Measurements from ENCODE around the gene CLEC2L.
A peak's percentile ranks its signal among the peaks of the same experiment; 100 is the strongest.
"Not testable (repeated sequence)": the region's sequence is repeated elsewhere in the genome, so short reads cannot be mapped to it uniquely, and the experiment has no call there.

CLEC2L gene

GRCh38 chr7:139553991-139554700 lies 30.7 kb downstream of the CLEC2L start:
- DNase-seq: not testable (repeated sequence)

GRCh38 chr7:139557857-139558581 lies 34.5 kb downstream of the CLEC2L start:
- no peak for DNase-seq

- no peak for DNase-seq
Measured at GRCh38 chr7:139559364-139560105, 36.0 kb downstream of the CLEC2L start.

DNA sequence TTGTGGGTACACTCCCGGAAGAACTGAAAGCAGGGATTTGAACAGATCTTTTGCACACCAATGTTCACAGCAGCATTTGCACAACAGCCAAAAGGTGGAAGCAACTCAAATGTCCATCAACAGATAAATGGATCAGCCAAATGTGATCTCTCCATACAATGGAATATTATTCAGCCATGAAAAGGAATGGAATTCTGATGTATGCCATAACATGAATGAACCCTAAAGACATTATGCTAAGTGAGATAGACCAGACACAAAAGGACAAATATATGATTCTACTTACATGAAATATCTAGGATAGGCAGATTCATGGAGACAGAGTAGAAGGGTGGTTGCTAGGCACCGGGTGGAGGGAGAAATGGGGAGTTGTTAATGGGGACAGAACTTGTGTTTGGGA lies 36.7 kb downstream of the CLEC2L start:
- DNase-seq: no peak

- no peak for DNase-seq
Measured at GRCh38 chr7:139560678-139561077, 37.2 kb downstream of the CLEC2L start.

DNA sequence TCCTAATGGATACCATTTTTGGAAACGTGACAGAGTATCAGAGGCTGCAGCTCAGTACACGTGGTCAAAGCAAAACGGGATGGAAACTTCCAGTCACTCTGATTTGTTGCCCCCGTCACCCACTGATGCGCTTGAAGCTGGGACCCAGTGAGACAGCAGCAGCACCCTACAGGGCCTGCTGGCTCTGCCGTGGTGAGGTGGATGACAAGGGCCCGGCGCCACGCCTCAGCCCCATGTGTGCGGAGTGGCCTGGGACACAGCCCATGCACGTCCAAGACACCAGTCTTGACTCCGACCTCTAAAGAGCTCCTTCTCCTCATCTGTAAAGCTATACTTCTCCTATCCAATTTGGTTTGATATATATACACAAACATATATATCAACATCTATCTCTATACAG lies 39.0 kb downstream of the CLEC2L start:
- DNase-seq: no peak

DNA sequence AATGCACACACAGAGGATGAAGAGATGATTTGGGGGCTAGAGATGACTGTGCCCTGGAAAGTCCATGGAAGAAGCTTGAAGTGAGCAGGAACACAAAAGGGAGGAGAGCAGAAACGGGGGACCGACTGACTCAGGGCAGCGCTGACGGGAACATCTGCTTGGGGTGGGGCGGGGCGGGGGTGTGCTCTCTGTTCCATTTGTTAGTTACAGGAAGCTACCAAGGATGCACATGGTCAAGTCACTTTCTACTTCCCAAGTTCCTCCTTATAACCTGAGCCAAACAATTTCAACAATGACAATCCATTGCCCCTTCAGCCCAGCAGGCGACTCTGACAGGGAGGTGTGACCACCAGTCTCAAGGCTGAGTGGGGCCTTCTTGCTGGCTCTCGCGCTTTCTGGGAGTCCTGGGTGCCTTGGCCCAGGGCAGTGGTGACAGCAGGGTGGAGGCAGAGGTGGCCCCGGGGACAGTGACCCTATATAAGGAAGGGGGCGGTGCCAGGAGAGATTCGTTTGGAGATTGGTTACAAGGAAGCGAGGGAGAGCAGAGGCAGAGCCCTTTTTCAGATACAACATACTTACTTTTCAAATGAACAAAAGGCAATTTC lies 39.6 kb downstream of the CLEC2L start:
- DNase-seq: no peak

DNA sequence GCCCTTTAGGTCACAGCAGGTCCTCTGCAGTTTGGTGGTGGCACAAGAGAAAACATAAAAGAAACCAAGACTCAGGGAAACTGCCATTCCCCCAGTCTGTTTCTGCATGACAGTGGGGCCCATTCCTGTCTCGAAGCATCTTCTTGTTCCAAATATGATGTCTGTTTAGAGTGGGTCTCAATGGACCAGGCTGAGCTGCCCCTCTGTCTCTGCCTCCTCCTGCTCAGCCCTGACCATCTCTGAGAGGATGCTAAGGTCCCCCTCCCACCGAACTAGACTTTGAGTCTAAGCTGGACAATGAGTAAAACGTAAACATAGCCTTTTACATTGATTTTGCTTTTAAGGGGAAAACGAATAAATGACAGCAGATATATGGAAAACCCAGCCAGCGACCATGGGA lies 40.4 kb downstream of the CLEC2L start:
- DNase-seq: no peak

GRCh38 chr7:139566075-139566474 lies 42.6 kb downstream of the CLEC2L start:
- no peak for DNase-seq

GRCh38 chr7:139566736-139567646 lies 43.5 kb downstream of the CLEC2L start:
- no peak for DNase-seq

DNA sequence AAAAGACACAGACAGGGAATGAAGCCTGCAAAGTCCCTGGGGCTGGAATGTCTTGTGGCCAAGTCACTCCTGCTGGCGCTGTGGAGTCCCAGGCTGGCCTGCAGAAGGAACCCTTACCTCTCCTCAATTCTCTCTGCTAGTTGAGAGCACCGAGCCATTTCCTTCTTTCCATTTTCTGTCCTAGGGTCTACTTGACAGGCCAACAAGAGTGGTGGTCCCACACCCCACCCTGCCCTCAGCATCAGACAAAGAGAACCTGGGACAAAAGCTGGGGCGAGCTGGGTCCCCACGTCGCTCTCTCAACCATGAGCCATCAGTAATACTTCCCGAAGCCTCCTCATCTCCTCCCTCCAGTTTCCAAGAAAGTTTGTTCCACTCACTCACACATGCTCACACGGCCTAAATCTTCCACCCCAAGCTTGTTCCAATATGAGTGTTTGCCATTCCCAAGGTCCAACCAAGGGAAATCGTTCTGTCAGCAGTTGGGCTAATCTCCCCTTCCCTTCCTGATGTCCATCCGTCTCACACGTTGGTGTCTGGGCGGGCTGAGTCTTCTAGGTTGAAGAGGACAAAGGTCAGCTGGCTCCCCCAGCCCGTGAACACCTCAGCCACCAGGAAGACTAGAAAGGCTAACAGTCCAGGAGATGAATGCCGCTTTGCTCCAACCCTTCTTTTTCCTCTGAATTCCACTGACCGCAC lies 44.3 kb downstream of the CLEC2L start:
- DNase-seq: no peak

- no peak for DNase-seq
Measured at GRCh38 chr7:139568346-139568675, 44.8 kb downstream of the CLEC2L start.

- no peak for DNase-seq
Measured at GRCh38 chr7:139568813-139569490, 45.5 kb downstream of the CLEC2L start.

GRCh38 chr7:139570119-139570518 lies 46.6 kb downstream of the CLEC2L start:
- DNase-seq: peak in 52 of 56 donors; percentile 10 to 91 (median 68)

DNA sequence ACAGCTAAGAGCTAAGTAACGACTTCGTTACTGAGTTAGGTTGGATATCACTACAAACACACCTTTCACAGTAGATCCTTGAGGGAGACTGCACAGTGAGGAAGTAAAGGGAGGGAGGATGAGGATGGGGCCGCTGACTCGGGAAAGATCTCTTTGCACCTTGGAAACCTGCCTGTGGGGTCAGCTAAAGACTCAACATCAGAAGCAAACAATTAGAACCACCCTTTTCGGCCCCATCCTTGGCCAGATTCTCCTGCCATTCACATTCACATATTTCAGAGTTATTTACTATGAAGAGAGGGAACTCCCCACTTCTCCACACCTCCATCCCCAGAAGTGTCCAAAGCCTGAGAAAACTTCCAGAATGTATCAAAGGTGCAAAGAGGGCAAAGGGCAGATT lies 47.1 kb downstream of the CLEC2L start:
- DNase-seq: no peak

DNA sequence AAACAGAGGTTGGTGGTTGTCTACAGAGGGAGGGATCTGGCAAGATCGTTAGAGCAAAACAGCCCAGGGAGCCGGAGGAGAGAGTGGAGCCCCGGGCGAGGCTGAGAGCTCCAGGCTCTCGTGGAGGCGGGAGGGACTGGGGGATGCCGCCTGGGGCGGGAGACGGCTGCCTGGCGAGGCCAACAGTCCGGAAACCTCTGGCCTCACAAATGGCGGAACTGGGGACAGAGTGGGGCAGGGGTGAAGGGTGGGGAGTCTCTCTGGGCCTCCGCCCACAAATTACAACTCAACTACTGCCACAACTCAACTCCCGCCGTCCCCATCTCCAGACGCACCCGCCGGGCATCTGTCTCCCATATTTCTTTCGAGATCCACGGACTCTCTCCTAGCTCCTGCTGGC lies 47.7 kb downstream of the CLEC2L start:
- DNase-seq: no peak

- no peak for DNase-seq
Measured at GRCh38 chr7:139571651-139572050, 48.2 kb downstream of the CLEC2L start.

DNA sequence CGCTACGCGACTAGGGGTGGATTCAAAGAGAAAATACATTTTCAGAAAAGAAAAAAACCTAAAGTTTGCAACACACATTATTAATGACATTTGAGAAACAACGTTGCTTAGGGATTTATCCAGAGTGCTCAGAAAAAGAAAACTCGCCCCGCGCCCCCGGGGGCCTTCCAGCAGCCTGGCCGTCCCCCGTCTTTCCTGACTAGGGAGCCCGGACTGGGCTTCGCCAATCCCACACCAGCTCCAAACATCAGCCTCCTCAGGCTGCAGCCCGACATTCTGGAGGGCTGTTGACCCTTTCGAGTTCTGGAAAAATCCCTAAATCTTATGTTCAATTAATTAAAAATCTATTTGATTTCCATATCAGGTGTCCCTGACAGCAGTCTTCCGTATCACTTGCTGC lies 48.6 kb downstream of the CLEC2L start:
- DNase-seq: no peak

DNA sequence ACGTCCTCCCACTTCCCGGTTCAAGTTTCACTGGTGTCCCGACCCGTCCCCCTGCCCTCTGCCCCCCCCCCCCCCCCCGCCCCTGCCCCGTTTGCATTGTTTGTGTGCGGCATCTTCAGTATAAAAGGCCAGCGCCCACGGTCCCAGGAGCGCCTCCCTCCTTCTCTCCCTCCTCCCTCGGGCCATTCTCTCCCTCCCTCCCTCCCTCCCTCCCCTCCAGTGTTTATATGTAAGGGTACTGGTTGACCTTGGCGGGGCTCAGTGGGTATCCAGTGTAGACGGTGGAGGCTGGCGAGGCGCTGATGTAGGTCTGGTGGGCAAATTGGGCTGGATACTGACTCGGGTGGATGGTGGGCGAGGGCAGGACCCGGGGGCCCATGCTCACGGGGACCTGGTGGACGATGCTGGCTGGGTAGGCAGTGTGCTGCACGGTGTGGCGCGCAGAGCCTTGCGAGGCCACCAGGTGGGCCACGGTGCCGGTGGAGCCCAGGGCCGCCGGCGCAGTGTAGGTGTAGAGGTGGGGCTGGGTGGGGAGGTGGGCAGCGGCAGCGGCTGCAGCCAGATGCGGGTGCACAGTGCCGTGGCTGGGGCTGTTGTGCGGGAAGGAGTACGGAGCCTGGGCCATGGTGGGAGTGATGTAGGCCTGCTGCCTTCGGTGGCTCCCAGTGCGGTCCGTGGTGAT lies 49.4 kb downstream of the CLEC2L start:
- DNase-seq: no peak
